Measurements from ENCODE around the gene SUPT6H.

The SUPT6H gene

DNA sequence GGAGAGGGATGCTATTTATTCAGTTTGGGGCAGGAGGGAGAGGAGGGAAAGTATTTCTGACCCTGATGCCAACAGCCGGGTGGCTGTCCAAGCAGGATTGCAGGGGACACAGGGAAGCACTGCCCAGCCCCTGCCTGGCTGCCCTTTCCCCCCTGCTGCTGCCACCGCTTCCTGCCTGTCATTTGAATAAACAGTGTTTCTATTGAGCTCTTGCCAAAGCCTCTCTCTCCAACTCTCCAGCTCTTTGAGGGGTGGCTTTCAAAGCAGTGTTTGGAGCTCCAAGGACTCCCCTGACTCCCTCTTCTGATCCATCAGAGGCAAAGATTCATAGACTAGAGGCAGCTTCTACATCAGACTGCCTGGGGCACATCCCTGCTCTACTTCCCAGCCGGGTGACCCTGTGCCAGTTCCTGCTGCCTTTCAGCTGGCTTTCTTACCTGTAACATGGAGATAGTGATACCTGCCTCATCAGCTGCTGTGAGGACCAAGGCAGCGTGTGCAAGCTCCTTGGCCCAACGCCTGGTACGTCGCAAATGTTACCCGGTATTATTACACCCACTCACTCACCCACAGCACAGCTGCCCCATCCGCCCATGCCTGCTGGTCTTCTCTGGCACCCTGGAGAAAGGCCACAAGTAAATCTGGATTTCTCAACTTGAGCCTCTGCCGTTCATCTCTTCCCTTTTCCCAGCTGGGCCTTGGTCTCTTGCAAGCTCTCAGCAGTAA is 40.2 kb downstream of the SUPT6H start:
- no peak for DNase-seq (ENCODE audit: low read depth)

DNA sequence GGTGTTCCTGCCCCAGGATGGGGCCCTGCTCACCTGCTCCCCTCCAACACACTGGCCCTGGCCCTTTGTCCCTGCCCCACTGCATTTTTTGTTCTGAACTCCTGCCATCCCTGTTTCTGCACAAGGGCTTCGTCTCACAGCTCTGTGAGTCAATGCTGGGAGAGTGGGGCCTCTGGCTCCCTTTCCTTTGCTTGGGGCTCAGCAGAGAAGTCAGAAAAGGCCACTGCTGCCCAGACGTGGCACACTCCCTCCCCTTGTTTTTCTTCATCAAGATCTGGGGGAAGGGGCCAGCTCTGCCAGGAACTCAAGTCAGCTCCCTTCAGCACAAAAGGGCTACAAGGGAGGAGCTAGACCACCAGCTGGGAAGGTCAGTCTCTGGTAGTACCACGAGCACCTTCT is 40.7 kb downstream of the SUPT6H start:
- DNase-seq (ENCODE audit: low read depth): no peak

DNA sequence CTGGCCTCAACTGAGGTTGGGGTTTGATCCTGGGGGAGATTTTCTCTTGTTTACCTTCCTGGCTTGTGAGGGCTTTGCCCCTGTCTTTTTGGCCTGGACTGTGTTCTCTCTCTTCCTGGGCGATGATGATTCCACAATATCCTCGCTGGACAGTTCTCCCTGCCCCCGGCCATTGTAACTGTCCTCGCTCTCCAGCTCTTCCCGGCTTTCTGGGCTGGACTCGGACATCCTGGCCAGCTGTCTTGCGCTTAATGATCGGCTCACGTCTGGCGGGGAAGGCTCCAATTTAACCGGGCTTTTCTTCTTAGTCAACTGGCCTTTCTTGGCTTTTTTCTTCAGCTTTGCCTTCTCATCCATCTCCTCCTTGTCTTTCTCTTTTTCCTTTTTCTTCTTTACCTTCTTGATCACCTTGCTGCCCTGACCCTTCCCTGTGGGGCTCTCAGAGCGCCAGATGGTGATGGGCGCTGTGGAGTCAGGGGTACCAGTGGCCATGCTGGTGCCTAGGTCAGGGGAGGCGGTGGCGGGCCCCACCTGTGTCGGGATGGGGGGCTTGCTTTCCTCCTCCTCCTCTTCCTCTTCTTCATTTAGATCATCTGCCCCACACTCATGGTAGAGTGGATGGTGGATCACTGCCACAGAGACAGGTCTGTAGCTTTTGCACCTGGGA is 41.7 kb downstream of the SUPT6H start:
- no peak for DNase-seq (ENCODE audit: low read depth)

DNA sequence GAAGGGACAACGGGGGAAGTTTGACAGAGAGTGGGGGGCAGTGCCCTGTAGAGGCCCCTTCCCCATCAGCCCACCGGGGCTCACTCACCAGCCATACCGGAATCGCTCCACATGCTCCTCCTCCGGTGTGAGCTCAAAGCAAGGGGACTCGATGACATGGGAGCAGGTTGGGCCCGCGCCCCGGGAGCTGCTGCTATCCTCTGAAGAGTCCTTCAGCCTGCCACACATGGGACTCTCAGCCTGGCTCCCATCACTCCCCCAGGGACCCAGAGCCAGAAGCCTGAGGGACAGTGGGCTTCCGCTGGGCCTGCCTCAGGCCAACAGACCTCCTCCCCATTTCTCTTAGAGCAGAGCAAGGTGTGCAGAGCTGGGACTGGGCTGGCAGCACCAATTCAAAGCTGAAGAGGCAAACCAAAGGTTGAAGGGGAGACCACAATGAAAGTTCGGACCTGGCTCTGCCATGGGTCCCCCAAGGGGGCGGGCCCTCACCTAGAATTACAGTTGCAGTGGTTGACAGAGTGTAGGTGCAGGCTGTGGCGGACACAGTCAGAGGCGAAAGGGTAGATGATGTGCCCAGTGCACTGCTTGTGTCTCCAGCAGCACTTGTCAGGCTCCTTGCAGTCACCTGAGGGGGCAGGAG is 42.3 kb downstream of the SUPT6H start:
- no peak for DNase-seq (ENCODE audit: low read depth)

DNA sequence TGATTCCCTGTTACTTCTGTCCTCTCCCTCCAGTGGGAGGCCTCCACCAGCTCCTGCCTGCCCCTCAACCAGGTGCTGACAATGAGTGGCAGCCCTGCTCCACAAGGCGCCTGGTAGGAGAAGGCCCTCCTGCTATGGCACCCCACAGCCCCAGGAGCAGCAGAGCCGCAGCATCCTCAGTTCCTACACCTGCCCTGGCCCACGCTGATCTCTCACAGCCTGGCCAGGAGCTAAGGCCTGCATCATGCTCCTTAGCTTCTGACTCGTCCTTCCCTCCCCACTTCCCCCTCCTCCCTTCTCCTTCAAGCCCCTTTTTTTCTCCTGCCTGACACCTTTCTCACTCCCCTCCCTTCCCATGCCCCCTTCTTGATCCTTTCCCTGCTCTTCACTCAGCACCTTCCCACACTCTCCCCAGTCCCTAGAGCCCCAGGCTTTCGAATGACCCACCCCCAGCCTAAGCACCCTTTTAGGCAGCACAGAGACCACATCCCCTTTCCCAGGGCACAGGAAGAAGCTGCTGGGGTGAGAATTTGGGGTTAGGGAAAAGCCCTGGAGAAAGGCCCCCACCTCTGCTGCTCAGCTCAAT is 43.2 kb downstream of the SUPT6H start:
- no peak for DNase-seq (ENCODE audit: low read depth)

DNA sequence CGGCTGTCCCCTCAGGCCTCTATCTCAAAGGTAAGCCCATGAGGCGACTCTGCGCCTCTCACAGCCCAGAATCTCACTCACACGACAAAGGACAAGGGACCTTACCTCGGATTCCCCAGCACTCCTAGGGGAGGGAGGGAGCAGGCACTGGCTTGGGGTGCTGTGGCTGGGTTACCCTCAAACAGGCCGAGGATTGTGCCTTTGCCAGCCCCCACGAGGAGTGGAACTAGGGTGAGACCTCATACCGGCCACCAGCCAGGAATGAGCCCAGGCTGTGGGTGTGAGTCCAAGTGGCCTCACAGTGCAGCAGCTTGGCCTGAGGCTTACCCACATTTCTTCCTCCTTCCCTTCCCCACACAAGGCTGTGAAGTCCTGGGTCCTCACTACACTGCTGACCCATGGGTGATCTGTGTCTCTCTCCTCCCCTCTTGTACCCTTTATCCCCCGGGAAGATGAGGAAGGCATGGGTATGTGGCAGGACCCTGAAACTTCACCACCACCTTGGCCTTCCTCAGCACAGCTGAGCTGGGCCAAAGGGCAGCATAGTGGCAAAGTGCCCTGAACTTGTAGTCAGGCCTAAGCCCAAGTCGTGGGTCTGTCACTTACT is 43.8 kb downstream of the SUPT6H start:
- no peak for DNase-seq (ENCODE audit: low read depth)

DNA sequence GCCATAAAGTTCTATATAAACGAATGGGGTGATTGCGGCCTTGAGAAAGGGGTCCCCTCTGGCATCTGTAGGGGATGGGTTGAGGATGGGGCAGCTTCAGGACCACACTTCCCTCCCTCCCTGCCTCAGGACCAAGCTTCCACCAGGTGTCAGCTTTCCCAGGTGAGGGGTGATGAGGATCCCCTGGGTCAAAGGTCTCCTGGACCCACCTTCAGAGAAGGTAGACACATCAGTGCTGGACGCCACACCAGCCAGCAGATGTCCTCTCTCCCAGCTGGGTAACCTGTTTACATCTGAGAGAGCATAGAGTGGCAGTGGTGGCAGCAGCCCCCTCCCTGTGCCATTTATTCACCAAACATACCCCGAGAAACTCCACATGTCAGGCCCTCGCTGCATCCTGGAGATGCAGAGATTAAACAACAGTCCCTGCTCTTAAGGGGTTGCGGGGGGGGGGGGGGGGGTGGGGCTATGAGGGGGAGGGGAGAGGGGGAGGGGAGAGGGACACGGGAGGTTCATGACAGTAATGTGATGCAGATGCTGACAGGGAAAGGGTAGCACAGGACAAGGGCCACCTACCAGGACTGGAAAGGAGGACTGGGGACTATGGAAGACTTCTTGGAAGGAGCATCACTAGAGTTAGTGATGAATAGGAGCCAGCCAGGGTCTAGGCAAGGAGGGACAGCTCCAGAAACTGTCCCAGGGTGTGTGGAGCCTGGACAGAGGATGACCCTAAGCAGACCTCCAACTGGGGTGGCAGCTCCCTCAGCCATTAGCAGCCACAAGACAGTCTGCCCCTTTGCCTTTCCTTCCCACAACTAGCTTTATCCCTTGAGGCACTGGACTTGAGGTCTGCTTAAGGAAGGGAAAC is 44.7 kb downstream of the SUPT6H start:
- DNase-seq (ENCODE audit: low read depth): no peak

DNA sequence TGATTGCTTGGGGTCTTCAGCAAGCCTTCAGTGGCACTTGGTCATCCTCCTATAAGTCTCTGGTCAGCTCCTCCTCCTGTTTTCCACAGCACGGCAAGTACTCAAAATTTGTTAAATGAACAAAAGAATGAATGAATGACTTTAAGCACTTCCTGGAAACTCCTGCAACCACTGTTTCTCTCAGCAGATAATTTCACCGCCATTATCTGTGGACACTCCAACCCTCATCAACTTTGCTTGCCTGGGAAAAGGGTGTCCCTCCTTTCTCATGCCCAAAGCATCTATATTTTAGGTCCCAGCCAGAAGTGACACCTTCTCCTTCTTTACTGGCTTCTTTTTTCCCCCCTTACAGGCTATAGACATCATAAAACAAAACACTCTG is 45.3 kb downstream of the SUPT6H start:
- DNase-seq (ENCODE audit: low read depth): no peak

DNA sequence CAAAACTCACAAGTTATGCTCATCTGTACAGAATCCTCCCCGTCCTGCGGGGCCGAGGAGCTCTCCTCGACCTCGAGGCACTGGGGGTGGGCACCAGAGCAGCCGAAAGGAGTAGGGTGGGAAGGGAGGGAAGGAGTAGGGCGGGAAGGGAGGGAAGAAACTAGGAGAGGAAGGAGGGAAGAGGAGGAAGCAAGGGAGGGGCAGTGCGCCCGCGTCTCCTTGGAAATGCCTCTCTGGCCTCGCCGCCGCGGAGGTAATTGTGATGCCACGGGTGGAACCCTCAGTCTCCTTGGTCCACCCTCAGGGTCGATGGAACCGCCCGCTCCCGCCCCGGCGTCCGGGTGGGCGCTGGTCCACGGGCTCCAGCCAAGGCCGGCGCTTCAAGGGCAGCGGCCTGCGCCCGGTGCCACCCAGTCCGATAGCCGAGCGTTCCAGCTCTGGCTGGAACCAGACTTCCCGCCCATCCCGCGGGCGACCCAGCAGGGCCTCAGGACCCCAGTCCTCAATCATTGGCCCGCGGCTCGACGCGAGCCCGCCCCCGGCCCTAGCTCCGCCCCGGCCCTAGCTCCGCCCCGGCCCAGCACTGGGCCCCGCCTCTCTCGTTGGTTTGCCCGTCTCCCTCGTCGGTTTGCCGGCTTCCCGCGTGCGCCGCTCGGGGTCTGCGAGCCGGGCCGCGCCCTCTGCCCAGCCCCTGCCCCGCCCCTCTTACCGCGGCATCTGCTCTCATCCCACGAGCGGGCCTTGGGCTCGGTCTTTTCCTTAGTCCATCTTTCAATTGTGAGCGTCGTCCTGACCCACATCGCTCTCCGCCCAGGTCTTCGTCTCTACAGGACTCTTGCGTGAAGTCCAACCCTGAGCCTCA is 49.1 kb downstream of the SUPT6H start:
- peak; percentile 68 for DNase-seq (ENCODE audit: low read depth)

DNA sequence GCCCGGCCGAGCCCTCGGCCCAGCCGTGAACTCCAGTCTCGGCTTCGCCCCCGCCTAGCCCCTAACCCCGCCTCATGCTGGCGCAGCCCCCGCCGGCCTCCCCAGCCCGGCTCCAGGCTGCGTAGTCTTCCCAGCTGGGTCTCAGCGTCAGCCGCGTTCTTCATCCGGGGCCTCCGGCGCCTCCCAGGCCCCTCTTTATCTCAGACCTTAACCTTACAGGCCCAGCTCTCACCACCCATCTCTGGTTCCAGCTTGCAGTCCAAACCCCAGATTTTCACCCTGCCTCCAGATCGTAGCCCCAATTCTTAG is 49.7 kb downstream of the SUPT6H start, which contains the start of gene PROCA1:
PROCA1 (minus strand) TSS at position 166 of the 309 bp plus-strand sequence. CDS start 228 bp downstream, outside the sequence.
- no peak for DNase-seq (ENCODE audit: low read depth)

DNA sequence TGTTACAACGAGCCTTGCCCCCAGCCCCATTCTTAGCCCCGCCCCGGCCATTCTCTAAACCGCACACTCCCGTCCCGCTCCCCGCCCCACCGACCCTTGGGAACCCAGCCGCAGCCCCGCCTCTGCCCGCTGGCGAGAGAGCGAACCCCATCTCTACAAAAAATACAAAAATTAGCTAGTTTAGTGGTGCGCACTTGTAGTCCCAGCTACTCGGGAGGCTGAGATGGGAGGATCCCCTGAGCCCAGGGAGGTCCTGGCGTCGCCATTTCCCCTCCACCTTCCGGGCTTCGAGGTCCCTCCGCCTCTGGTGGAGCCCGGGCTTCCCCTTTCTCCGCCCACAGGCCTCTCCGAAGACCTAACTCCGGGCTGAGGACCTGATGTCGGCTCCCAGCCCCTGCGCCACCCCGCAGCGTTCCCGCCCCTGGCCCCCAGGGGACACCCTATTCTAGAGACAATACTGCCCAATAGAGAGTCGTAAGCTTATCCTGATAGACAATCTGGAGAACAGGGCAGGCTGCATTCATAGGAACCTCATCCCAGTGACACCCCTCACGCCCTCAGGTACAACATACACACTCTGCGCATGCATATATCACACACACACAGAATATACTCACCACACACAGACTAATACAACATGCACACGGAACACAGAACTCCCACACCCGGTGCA is 50.2 kb downstream of the SUPT6H start:
- DNase-seq (ENCODE audit: low read depth): no peak

DNA sequence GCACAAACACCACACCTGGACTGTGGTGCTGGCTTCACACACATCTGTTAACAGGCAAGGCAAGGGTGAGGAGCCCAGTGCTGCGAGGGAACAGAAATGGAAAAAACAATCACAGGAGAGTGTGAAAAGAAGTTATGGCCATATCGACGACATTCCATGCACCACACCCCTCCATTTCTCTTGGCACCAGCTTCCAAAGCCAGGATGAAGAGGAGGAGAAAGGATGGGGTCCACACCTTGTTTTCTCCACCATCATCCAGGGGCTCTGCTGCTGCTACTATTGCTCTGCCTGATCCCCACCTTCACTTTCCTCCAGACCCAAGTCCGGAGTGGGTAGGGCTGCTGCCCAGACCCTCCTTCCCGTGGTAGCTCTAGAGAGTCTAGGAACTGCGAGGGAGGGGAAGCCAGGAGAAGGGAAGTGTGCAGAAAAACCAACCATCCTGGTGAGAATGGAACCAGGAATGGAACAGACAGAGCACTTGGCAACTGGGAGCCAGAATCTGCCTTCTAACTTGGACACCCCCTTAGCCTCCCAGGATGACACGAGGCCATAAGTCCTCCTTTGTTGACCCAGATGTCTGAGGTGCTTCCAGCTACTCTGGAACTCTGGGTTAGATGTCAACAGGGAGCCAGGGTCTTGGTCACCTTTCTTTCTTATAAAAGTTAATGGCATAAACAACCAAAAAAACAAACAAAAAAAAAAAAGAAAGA is 50.9 kb downstream of the SUPT6H start:
- no peak for DNase-seq (ENCODE audit: low read depth)

DNA sequence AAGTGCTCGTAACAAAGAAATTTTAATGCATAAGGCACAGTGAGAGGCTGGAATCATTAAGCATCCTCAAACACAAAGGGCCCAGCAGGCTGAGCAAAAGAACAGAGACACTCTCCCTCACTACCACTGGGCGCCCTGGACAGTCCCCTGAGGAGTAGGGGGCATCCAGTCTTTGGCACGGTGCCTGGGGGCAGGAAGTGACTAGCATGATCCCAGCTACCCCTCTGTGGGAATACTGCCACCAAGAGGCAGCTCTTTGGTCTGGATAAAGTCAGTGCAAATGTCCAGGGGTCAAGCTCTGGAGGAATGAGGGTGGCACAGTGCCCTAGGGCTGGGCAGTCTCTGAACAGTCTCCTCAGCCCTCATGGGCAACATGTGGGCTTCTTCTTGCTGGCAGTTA is 52.3 kb downstream of the SUPT6H start:
- DNase-seq (ENCODE audit: low read depth): no peak

DNA sequence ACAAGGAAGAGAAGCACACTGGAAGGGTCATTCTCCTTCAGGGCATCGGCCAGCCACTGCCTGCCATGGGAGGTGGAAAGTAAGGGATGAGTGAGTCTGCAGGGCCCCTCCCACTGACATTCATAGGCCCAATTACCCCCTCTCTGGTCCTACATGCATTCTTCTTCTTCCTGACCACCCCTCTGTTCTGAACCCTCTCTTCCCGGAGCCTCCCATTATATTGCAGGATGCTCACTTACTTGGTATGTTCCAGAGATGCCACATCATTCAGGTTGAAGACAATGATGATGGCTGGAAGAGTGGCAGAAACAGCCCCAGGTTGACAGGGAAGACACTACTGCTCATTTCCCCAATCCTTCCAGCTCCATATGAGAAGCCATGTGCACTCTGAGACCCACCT is 53.2 kb downstream of the SUPT6H start:
- no peak for DNase-seq (ENCODE audit: low read depth)

DNA sequence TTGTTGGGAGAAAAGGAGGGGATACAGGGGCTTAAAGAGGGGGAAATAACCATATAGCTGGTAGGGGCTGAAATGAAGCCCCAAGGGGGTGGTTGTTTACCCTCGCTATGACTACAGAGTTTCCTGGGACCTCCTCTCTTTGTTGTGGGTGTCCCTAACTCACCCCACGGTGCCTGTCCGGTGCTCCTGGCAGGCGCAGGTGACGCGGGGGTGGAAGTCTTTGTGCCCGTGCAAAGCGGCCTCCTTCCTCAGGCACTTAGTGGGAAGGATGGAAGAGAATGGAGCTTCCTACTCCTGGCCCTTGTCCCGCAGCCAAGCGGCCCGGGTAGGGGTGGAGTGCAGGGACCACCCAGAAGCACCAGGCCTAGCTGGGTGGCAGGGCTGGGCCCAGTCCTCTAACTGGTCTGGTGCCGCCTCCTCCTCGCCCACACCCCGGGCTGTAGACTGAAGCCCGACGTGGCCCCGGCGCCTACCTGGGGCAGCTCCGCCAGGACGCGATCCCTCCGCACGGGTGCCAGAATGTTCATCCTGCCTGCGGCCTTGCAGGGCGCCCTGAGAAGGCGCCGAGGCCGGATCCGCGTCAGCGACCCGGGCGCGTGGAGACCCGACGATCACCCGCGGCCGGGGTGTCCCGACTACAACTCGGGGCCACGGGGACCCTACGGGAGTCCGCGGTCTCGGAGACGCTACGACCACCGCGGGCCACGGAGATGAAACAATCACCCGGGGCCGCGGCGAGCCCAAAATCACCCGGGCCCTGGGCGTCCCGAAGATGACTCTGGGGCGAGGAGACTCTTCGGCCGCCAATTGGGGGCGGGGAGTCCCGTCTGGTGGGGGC is 55.0 kb downstream of the SUPT6H start:
- DNase-seq (ENCODE audit: low read depth): peak; percentile 10

DNA sequence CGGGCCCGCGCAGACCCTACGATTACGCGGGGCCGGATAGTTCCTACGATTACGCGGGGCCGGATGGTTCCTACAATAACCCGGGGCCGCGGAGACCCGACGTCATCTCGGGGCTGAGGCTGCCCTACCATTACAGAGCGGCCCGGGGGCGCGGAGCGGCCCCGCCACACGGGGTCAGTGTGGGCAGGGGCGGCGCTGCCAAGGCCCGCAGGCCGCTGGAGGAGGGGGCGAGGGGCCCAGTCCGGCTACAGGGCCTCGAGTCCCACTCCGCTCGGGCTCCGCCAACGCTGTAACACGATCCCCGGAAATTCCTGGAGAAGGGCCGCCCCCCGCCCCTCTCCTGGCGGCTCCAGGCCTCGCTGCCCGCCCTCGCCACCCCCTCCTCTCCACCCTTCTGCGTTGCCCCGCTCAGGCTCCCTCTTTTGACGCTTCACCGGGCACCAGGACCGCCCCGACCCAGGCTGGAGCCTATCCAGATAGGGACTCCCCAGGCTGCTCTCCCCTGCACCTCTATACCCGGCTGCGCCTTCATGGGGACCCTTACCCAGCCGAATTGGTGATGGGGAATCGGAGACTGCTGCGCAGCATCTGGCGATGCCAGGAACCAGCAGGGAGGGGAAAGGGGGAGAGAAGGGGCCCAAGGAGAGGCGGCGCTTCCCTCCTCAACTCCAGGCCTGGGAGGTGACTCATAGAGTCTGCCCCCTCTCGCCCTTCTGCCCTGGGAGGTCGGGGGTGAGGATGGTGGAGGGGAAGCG is 55.8 kb downstream of the SUPT6H start, which contains the start of gene RAB34:
RAB34 (minus strand) TSS at position 291 of the 755 bp plus-strand sequence. CDS start 602 bp downstream, outside the sequence.
- peak; percentile 73 for DNase-seq (ENCODE audit: low read depth)

DNA sequence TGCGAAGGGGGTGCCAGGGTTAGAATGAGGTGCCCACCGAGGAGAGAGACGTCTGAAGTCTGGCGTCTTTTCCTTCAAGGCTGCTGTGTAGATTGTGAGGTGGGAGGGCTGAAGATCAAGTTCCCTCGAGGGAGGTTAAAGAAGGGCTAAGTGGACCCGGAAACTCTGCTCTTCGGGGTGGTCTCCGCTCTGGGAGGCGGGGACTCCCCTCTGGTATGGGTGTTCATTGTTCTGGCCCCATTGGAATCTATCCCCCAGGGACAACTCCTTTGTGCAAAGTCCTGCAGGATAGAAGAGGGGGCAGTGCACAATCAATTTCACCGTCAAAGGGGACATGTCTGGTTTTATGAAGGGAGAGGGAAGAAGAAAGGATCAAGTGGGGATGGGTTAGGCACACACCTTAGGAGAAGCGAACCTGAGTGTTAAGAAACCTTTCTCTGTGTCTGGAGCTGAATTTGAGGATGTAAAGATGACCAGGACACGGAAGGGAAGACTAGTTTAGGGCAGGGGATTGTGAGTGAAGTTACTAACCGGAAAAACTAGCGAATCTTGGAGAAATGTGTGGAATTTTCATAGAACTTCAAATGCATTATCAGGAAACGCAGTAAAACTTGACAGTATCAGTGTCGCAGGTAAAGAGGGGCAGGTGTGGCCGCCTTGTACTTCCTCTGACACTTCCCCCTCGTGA is 56.5 kb downstream of the SUPT6H start:
- DNase-seq (ENCODE audit: low read depth): no peak
